Prostate gland (tissue), 2 donors: Measurements from ENCODE around the gene KLHL29. TPM values are rescaled to one million over a fixed set of nuclear protein-coding genes. Genes with fewer than 3 reads are reported as not detected.

Experiments used
- DNase-seq: peaks from one replicate; pipeline ENCODE4 v3.0.0-alpha.2; 2019; ENCODE audit warnings: low spot score
- H3K27ac ChIP-seq, 2 donors: fragments of 200-600 bp; sonication (generic); 2 replicates each; pipeline ENCODE4 v1.5.1; 2017 to 2019
- H3K27me3 ChIP-seq: fragments of 200-600 bp; sonication (generic); replicated peaks from 2 replicates; pipeline ENCODE4 v1.5.1; 2019; ENCODE audit not compliant: insufficient read depth
- H3K36me3 ChIP-seq, 2 donors: fragments of 200-600 bp; sonication (generic); 1 replicate in 1 of 2; 2 replicates in 1 of 2; pipeline versions ENCODE4 v1.5.1 to v1.8.1; 2017 to 2019
- H3K4me1 ChIP-seq: fragments of 200-600 bp; sonication (generic); replicated peaks from 2 replicates; pipeline ENCODE4 v1.5.1; 2019
- H3K4me3 ChIP-seq, 2 donors: fragments of 200-600 bp; sonication (generic); 2 replicates each; pipeline ENCODE4 v1.5.1; 2017 to 2019
- H3K9me3 ChIP-seq: fragments of 200-600 bp; sonication (generic); 2 replicates; pipeline ENCODE4 v1.5.1; 2017
- CTCF ChIP-seq, 4 experiments: fragments of 200-600 bp in 2 of 4; fragments of 450-650 bp in 2 of 4; sonication (generic) in 2 of 4; IDR thresholded peaks; 1 replicate in 3 of 4; 2 replicates in 1 of 4; pipeline ENCODE4 v1.5.1; 2016 to 2019; ENCODE audit warnings: antibody characterized with exemption in 4 of 4, mild to moderate bottlenecking in 2 of 4, moderate library complexity in 2 of 4
- POLR2A ChIP-seq: fragments of 450-650 bp; IDR thresholded peaks from one replicate; pipeline ENCODE4 v1.6.1; 2016; ENCODE audit warnings: antibody characterized with exemption, mild to moderate bottlenecking
- POLR2AphosphoS5 ChIP-seq: sonication (generic); formaldehyde crosslinking; IDR thresholded peaks from one replicate; pipeline ENCODE4 v1.6.1; 2017; ENCODE audit warnings: antibody characterized with exemption
- WGBS: methylation state at CpG from one replicate; pipeline ENCODE4 v1.1.5; 2018; 5-methylcytosine and 5-hydroxymethylcytosine counted together
- intact Hi-C: fragments of 100-400 bp; cut with DNase I; formaldehyde crosslinking; loops from one replicate; pipeline ENCODE4 v1.14.2; 2022
- total RNA-seq, 2 donors: library from RNA; depleted of rRNA; stranded (reverse); fragments of >200 nt; gene quantifications; one replicate each; pipeline ENCODE4 v1.1.0, GENCODE V29; 2016

Gene KLHL29
- total RNA-seq, 2 donors from 2014 or later, result 23.3 to 24.8 TPM

- H3K36me3 ChIP-seq, result no peaks in the 10 kb centered on the region
- H3K27me3 ChIP-seq, result no peaks in the 10 kb centered on the region
- H3K4me1 ChIP-seq, result peaks cover 10% of the 10 kb centered on the region
- H3K9me3 ChIP-seq, result no peaks in the 10 kb centered on the region
- intact Hi-C loops, result no loop called here
- peak; percentile 56 for DNase-seq
- WGBS, result 27% methylated on average over 15 of the region's 15 CpGs
- H3K27ac ChIP-seq, result peak overlapping the region; percentile 49 to 68
- H3K4me3 ChIP-seq, result no peak overlapping the region
- TF ChIP-seq POLR2AphosphoS5 (peak; percentile 68), POLR2A (peak; percentile 18), CTCF (IDR thresholded peaks at IDR 0.05) (no peak)
Observed at GRCh38 chr2:23502096-23502495, 117.1 kb downstream of the KLHL29 start.

GRCh38 chr2:23503097-23503496 lies 118.1 kb downstream of the KLHL29 start:
- no peak for DNase-seq
- 70% methylated on average over 6 of the region's 6 CpGs for WGBS
- Histone ChIP-seq H3K4me3 (no peak overlapping the region), H3K27me3 (no peaks in the 10 kb centered on the region), H3K9me3 (no peaks in the 10 kb centered on the region), H3K4me1 (peaks cover 10% of the 10 kb centered on the region), H3K27ac (peak overlapping the region; percentile 49 to 68), H3K36me3 (no peaks in the 10 kb centered on the region)
- TF ChIP-seq POLR2A (no peak), CTCF (IDR thresholded peaks at IDR 0.05) (no peak), POLR2AphosphoS5 (no peak)
- intact Hi-C loops, result no loop called here

- Histone ChIP-seq H3K27ac (peak overlapping the region in 1 of 2 donors; percentile 49), H3K4me3 (no peak overlapping the region), H3K4me1 (peaks cover 10% of the 10 kb centered on the region), H3K27me3 (no peaks in the 10 kb centered on the region), H3K9me3 (no peaks in the 10 kb centered on the region), H3K36me3 (no peaks in the 10 kb centered on the region)
- WGBS, result 81% methylated on average over 7 of the region's 7 CpGs
- TF ChIP-seq POLR2AphosphoS5 (no peak), POLR2A (no peak), CTCF (IDR thresholded peaks at IDR 0.05) (no peak)
- intact Hi-C loops, result no loop called here
- no peak for DNase-seq
Observed at GRCh38 chr2:23503682-23504081, 118.7 kb downstream of the KLHL29 start.

- Histone ChIP-seq H3K4me3 (no peak overlapping the region), H3K27me3 (no peaks in the 10 kb centered on the region), H3K27ac (no peak overlapping the region), H3K4me1 (peaks cover 10% of the 10 kb centered on the region), H3K9me3 (no peaks in the 10 kb centered on the region), H3K36me3 (no peaks in the 10 kb centered on the region)
- TF ChIP-seq POLR2AphosphoS5, result no peak
- no peak for TF ChIP-seq CTCF (IDR thresholded peaks at IDR 0.05)
- TF ChIP-seq POLR2A, result no peak
- WGBS, result 88% methylated on average over 8 of the region's 8 CpGs
- intact Hi-C loops, result no loop called here
- DNase-seq, result no peak
Observed at GRCh38 chr2:23504591-23504990, 119.6 kb downstream of the KLHL29 start.

- H3K27me3 ChIP-seq, result no peaks in the 10 kb centered on the region
- H3K4me3 ChIP-seq, result no peak overlapping the region
- intact Hi-C loops, result loop anchor here (5.0 kb wide), 1 partner anchor 118 kb away; the partner anchor contains the start of gene KLHL29
- no peaks in the 10 kb centered on the region for H3K9me3 ChIP-seq
- DNase-seq, result no peak
- peaks cover 10% of the 10 kb centered on the region for H3K4me1 ChIP-seq
- no peak for TF ChIP-seq CTCF (IDR thresholded peaks at IDR 0.05)
- no peak for TF ChIP-seq POLR2AphosphoS5
- TF ChIP-seq POLR2A, result no peak
- WGBS, result 78% methylated on average over 9 of the region's 9 CpGs
- no peak overlapping the region for H3K27ac ChIP-seq
- no peaks in the 10 kb centered on the region for H3K36me3 ChIP-seq
Observed at GRCh38 chr2:23505218-23505983, 120.4 kb downstream of the KLHL29 start.
